ENCODE measurements around the gene ANKRD63.

Gene ANKRD63

GRCh38 chr15:40276927-40277326, 5.9 kb downstream of the ANKRD63 start:
- no peak for DNase-seq

GRCh38 chr15:40275954-40276353, 6.9 kb downstream of the ANKRD63 start:
- DNase-seq: no peak

GRCh38 chr15:40275523-40275922, 7.3 kb downstream of the ANKRD63 start:
- no peak for DNase-seq

- peak; percentile 83 for DNase-seq
Observed at GRCh38 chr15:40274350-40275274, 8.3 kb downstream of the ANKRD63 start.

- DNase-seq: no peak
Observed at GRCh38 chr15:40273428-40273827, 9.4 kb downstream of the ANKRD63 start.

GRCh38 chr15:40272485-40273056, 10.3 kb downstream of the ANKRD63 start:
- DNase-seq: no peak

- no peak for DNase-seq
Observed at GRCh38 chr15:40271685-40272484, 11.0 kb downstream of the ANKRD63 start.

GRCh38 chr15:40270246-40270995, 12.4 kb downstream of the ANKRD63 start:
- DNase-seq: no peak

- DNase-seq: no peak
Observed at GRCh38 chr15:40269604-40270003, 13.3 kb downstream of the ANKRD63 start.

GRCh38 chr15:40267670-40268069, 15.2 kb downstream of the ANKRD63 start:
- DNase-seq: no peak

- no peak for DNase-seq
Observed at GRCh38 chr15:40266828-40267304, 16.0 kb downstream of the ANKRD63 start.

- DNase-seq: no peak
Observed at GRCh38 chr15:40265875-40266274, 17.0 kb downstream of the ANKRD63 start.

GRCh38 chr15:40265355-40265754, 17.5 kb downstream of the ANKRD63 start:
- no peak for DNase-seq

- no peak for DNase-seq
Observed at GRCh38 chr15:40264321-40265153, 18.3 kb downstream of the ANKRD63 start.

- DNase-seq: no peak
Observed at GRCh38 chr15:40263024-40263754, 19.7 kb downstream of the ANKRD63 start.

GRCh38 chr15:40259021-40259420, 23.8 kb downstream of the ANKRD63 start:
- DNase-seq: no peak

GRCh38 chr15:40258544-40258943, 24.3 kb downstream of the ANKRD63 start:
- DNase-seq: no peak

- no peak for DNase-seq
Observed at GRCh38 chr15:40257656-40258450, 25.0 kb downstream of the ANKRD63 start.

GRCh38 chr15:40256638-40257235, 26.1 kb downstream of the ANKRD63 start:
- no peak for DNase-seq

- no peak for DNase-seq
Observed at GRCh38 chr15:40255033-40255432, 27.8 kb downstream of the ANKRD63 start.

Measured in activated CD4-positive, alpha-beta T cell treated with anti-CD3 and anti-CD28 coated beads, Interleukin-2, amount 50 U/mL, for 4 hours (primary cell).